Raji (cell line): ENCODE measurements around the gene WDR11.

Source experiments
- POLR2A ChIP-seq: IDR thresholded peaks from 2 replicates; pipeline ENCODE4 v1.6.1; 2011; ENCODE audit warnings: low read depth, low read length, control low read depth; ENCODE audit not compliant: insufficient read depth

The WDR11 gene

GRCh38 chr10:120905268-120905667 lies 54.1 kb downstream of the WDR11 start:
- TF ChIP-seq POLR2A: no peak

- TF ChIP-seq POLR2A: no peak
Measured at GRCh38 chr10:120917521-120918250, 66.5 kb downstream of the WDR11 start.

GRCh38 chr10:120926611-120927010 lies 75.4 kb downstream of the WDR11 start:
- TF ChIP-seq POLR2A: no peak

GRCh38 chr10:120927352-120927751 lies 76.2 kb downstream of the WDR11 start:
- no peak for TF ChIP-seq POLR2A

GRCh38 chr10:120929166-120929565 lies 78.0 kb downstream of the WDR11 start:
- TF ChIP-seq POLR2A: no peak

GRCh38 chr10:120931423-120931822 lies 80.3 kb downstream of the WDR11 start:
- no peak for TF ChIP-seq POLR2A

GRCh38 chr10:120931999-120932398 lies 80.8 kb downstream of the WDR11 start:
- no peak for TF ChIP-seq POLR2A

- TF ChIP-seq POLR2A: no peak
Measured at GRCh38 chr10:120938822-120939221, 87.7 kb downstream of the WDR11 start.

GRCh38 chr10:120940299-120940900 lies 89.2 kb downstream of the WDR11 start:
- no peak for TF ChIP-seq POLR2A

- no peak for TF ChIP-seq POLR2A
Measured at GRCh38 chr10:120941501-120941900, 90.3 kb downstream of the WDR11 start.

- TF ChIP-seq POLR2A: no peak
Measured at GRCh38 chr10:120942806-120943413, 91.7 kb downstream of the WDR11 start.

GRCh38 chr10:120943542-120943941 lies 92.4 kb downstream of the WDR11 start:
- no peak for TF ChIP-seq POLR2A

- TF ChIP-seq POLR2A: no peak
Measured at GRCh38 chr10:120944586-120945125, 93.5 kb downstream of the WDR11 start.

GRCh38 chr10:120945182-120945581 lies 94.0 kb downstream of the WDR11 start:
- TF ChIP-seq POLR2A: no peak

GRCh38 chr10:120945801-120946302 lies 94.7 kb downstream of the WDR11 start:
- TF ChIP-seq POLR2A: no peak

GRCh38 chr10:120946497-120946896 lies 95.3 kb downstream of the WDR11 start:
- TF ChIP-seq POLR2A: no peak

GRCh38 chr10:120948889-120949608 lies 97.9 kb downstream of the WDR11 start:
- TF ChIP-seq POLR2A: no peak
